Endothelial cell of umbilical vein (primary cell): ENCODE measurements around the gene ZNF132.
"Not testable (repeated sequence)": the region's sequence is repeated elsewhere in the genome, so short reads cannot be mapped to it uniquely, and the experiment has no call there.

Experiments used
- CTCF ChIP-seq, 2 donors: IDR thresholded peaks; 1 replicate in 1 of 2; 2 replicates in 1 of 2; pipeline ENCODE4 v1.5.1; 2011; ENCODE audit warnings: low read length in 2 of 2, mild to moderate bottlenecking in 2 of 2, moderate library complexity in 2 of 2, control low read depth in 1 of 2, inconsistent platforms in 1 of 2, low read depth in 1 of 2; ENCODE audit not compliant: insufficient read depth in 1 of 2; ENCODE audit errors: extremely low read depth in 1 of 2
- JUN ChIP-seq: IDR thresholded peaks from 2 replicates; pipeline ENCODE4 v1.6.1; 2011; ENCODE audit warnings: borderline replicate concordance, low read depth; ENCODE audit not compliant: insufficient read length, insufficient read depth
- MYC ChIP-seq: IDR thresholded peaks from one replicate; pipeline ENCODE4 v1.6.1; 2011; ENCODE audit warnings: mild to moderate bottlenecking, low read depth, low read length
- POLR2A ChIP-seq: IDR thresholded peaks from 2 replicates; pipeline ENCODE4 v1.6.1; 2012; ENCODE audit warnings: low read depth, mild to moderate bottlenecking, control low read depth, low read length

- not testable (repeated sequence) for TF ChIP-seq POLR2A; MYC; CTCF (IDR thresholded peaks at IDR 0.05; ENCODE audit: extremely low read depth in 1 of 2, insufficient read depth in 1 of 2, low read depth in 1 of 2, low read length in 2 of 2); JUN
These were observed 10.0 kb upstream of the ZNF132 start for GRCh38 chr19:58449980-58450379.
